ENCODE results near the gene RAB3GAP1. TPM values are rescaled to one million over a fixed set of nuclear protein-coding genes. Genes with fewer than 3 reads are reported as not detected.

The RAB3GAP1 gene
- total RNA-seq, 1 experiment from 2014 or later = 35.8 TPM

DNA sequence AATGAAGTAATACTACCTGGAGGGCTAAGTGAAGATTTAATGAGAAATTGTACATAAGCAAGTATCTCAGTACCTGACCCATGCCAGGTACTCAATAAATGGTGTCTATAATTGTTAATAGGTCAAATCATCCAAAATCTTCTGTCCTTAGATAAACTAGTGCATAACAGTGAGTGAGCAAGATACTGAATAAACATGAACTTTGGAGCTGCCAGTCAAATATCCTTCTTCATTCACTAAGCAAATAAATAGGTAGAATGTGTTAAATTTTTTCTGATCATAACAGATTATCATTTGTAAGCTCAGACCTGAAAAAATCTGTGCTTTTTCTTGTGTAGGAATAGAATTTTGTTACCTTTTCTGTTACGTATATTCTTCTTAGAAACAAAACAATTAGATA, 39.6 kb downstream of the RAB3GAP1 start:
- Histone ChIP-seq H3K27me3 (ENCODE audit: low read length) (no peaks in the 10 kb centered on the region), H3K4me2 (ENCODE audit: low read length) (no peak overlapping the region), H3K9me2 (replicated peaks; ENCODE audit: low read length) (no peaks in the 10 kb centered on the region), H3K9ac (ENCODE audit: low read length) (no peak overlapping the region), H3F3A (ENCODE audit: low read length, unreplicated experiment) (no peaks in the 10 kb centered on the region), H3K36me3 (ENCODE audit: low read depth, low read length) (peaks cover 12% of the 10 kb centered on the region), H3K79me2 (ENCODE audit: low read length) (peaks cover 17% of the 10 kb centered on the region), H3K27ac (ENCODE audit: low read length) (no peak overlapping the region), H3K9me3 (ENCODE audit: low read length) (no peaks in the 10 kb centered on the region), H2AFZ (ENCODE audit: low read length) (no peak overlapping the region), H3K4me3 (ENCODE audit: low read length) (no peak overlapping the region), H4K20me1 (ENCODE audit: low read length) (no peaks in the 10 kb centered on the region), H3K4me1 (ENCODE audit: insufficient read depth, low read length) (peaks cover 51% of the 10 kb centered on the region)
- ChIA-PET CTCF (no interaction called here), POLR2A (ENCODE audit: unreplicated experiment) (no interaction called here)
- TF ChIP-seq EZH2 (IDR thresholded peaks at IDR 0.05; ENCODE audit: low read length, unreplicated experiment) (no peak), EZH2phosphoT487 (IDR thresholded peaks at IDR 0.05; ENCODE audit: borderline replicate concordance, low read length) (no peak)
- TF ChIP-seq, protein P1, sequence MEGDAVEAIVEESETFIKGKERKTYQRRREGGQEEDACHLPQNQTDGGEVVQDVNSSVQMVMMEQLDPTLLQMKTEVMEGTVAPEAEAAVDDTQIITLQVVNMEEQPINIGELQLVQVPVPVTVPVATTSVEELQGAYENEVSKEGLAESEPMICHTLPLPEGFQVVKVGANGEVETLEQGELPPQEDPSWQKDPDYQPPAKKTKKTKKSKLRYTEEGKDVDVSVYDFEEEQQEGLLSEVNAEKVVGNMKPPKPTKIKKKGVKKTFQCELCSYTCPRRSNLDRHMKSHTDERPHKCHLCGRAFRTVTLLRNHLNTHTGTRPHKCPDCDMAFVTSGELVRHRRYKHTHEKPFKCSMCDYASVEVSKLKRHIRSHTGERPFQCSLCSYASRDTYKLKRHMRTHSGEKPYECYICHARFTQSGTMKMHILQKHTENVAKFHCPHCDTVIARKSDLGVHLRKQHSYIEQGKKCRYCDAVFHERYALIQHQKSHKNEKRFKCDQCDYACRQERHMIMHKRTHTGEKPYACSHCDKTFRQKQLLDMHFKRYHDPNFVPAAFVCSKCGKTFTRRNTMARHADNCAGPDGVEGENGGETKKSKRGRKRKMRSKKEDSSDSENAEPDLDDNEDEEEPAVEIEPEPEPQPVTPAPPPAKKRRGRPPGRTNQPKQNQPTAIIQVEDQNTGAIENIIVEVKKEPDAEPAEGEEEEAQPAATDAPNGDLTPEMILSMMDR (conservative IDR thresholded peaks at IDR 0.05; ENCODE audit: low read depth, low read length) = no peak
- intact Hi-C loops (cut with micrococcal nuclease) = loop anchor here (2.0 kb wide), 3 partner anchors 33 to 71 kb away; partner anchors contain the start of gene RAB3GAP1
- DNase-seq (no peak), ATAC-seq (peak; percentile 11; the same call in 1 of the 2 replicates)
- BruUV-seq (replicated peaks) = no TSS peak

DNA sequence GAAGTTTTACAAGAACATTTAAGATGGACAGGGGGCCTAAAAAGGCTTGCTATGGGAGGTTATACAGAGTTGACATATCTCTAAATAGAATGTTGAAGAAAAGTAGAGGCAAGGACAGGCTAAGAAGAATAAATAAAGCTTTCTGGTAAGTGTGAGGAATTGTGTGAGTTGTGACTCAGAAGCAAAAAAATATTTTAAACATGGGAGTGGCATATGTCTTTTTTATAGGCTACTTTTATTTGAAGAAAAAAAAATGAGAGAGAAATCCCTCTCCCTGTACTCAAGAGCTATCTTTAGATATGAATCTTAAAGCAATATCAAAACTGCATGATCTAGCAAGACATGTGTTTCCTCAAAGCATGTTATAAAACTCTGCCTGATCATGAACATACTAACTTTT, 41.1 kb downstream of the RAB3GAP1 start:
- Histone ChIP-seq H3K4me2 (ENCODE audit: low read length) (peak overlapping the region; percentile 40), H2AFZ (ENCODE audit: low read length) (no peak overlapping the region), H3K4me3 (ENCODE audit: low read length) (no peak overlapping the region), H3F3A (ENCODE audit: low read length, unreplicated experiment) (no peaks in the 10 kb centered on the region), H3K36me3 (ENCODE audit: low read depth, low read length) (peaks cover 7% of the 10 kb centered on the region), H3K27ac (ENCODE audit: low read length) (peak overlapping the region; percentile 43), H3K4me1 (ENCODE audit: insufficient read depth, low read length) (peaks cover 51% of the 10 kb centered on the region), H3K9me2 (replicated peaks; ENCODE audit: low read length) (no peaks in the 10 kb centered on the region), H4K20me1 (ENCODE audit: low read length) (no peaks in the 10 kb centered on the region), H3K79me2 (ENCODE audit: low read length) (peaks cover 2% of the 10 kb centered on the region), H3K9ac (ENCODE audit: low read length) (no peak overlapping the region), H3K9me3 (ENCODE audit: low read length) (no peaks in the 10 kb centered on the region), H3K27me3 (ENCODE audit: low read length) (no peaks in the 10 kb centered on the region)
- no TSS peak for BruUV-seq (replicated peaks)
- TF ChIP-seq EZH2phosphoT487 (IDR thresholded peaks at IDR 0.05; ENCODE audit: borderline replicate concordance, low read length) (no peak), EZH2 (IDR thresholded peaks at IDR 0.05; ENCODE audit: low read length, unreplicated experiment) (no peak)
- TF ChIP-seq, protein P1 (conservative IDR thresholded peaks at IDR 0.05; ENCODE audit: low read depth, low read length) = no peak
- POLR2A ChIA-PET (ENCODE audit: unreplicated experiment) = no interaction called here
- ATAC-seq = peak; percentile 83
- intact Hi-C loops (cut with micrococcal nuclease) = loop anchor here (2.0 kb wide), 3 partner anchors 32 to 70 kb away; partner anchors contain the start of gene RAB3GAP1
- CTCF ChIA-PET = no interaction called here
- peak; percentile 64 for DNase-seq

DNA sequence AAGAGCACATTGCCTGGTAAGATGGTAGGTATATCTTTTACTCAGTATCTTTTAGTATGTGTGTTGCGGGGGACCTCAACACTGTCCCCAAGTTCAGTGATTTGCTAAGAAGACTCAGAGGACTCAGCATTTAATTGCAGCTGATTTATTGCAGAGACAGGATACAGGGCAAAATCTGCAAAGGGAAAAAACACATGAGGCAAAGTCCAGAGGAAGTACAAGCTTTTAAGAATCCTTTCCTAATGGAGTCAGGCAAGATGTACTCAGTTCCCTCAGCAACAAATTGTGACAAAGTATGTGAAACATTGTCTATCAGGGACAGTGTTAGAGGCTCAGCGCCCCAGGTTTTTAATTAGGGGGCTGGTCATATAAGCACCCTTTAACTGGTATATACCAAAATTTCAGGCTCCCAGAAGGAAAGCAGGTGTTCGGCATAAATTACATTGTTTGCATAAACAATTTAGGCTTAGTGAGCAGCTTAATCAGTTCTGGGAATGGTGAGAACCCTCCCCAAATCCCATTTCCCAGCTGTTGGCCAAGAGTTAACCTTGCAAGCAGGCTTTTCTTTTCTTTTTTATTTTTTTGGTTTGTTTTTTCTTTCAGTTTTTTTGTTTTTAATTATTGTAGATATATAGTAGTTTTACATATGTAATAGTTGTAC, 41.7 kb downstream of the RAB3GAP1 start:
- H3K27me3 ChIP-seq (ENCODE audit: low read length) = no peaks in the 10 kb centered on the region
- no peaks in the 10 kb centered on the region for H3K79me2 ChIP-seq (ENCODE audit: low read length)
- no peaks in the 10 kb centered on the region for H4K20me1 ChIP-seq (ENCODE audit: low read length)
- H3K4me2 ChIP-seq (ENCODE audit: low read length) = peak overlapping the region; percentile 34
- CTCF ChIA-PET = no interaction called here
- peaks cover 7% of the 10 kb centered on the region for H3K36me3 ChIP-seq (ENCODE audit: low read depth, low read length)
- H3K27ac ChIP-seq (ENCODE audit: low read length) = peak overlapping the region; percentile 43
- H2AFZ ChIP-seq (ENCODE audit: low read length) = no peak overlapping the region
- peaks cover 51% of the 10 kb centered on the region for H3K4me1 ChIP-seq (ENCODE audit: insufficient read depth, low read length)
- H3K9me3 ChIP-seq (ENCODE audit: low read length) = no peaks in the 10 kb centered on the region
- H3F3A ChIP-seq (ENCODE audit: low read length, unreplicated experiment) = no peaks in the 10 kb centered on the region
- ATAC-seq = peak; percentile 8
- no TSS peak for BruUV-seq (replicated peaks)
- DNase-seq = no peak
- H3K9me2 ChIP-seq (replicated peaks; ENCODE audit: low read length) = no peaks in the 10 kb centered on the region
- POLR2A ChIA-PET (ENCODE audit: unreplicated experiment) = no interaction called here
- H3K4me3 ChIP-seq (ENCODE audit: low read length) = no peak overlapping the region
- intact Hi-C loops (cut with micrococcal nuclease) = loop anchor here (2.0 kb wide), 3 partner anchors 31 to 69 kb away; partner anchors contain the start of gene RAB3GAP1
- TF ChIP-seq EZH2phosphoT487 (IDR thresholded peaks at IDR 0.05; ENCODE audit: borderline replicate concordance, low read length) = no peak
- TF ChIP-seq, protein P1 (conservative IDR thresholded peaks at IDR 0.05; ENCODE audit: low read depth, low read length) = no peak
- no peak for TF ChIP-seq EZH2 (IDR thresholded peaks at IDR 0.05; ENCODE audit: low read length, unreplicated experiment)
- no peak overlapping the region; the same call in 1 of the 2 replicates for H3K9ac ChIP-seq (ENCODE audit: low read length)
